Measurements from ENCODE around the gene SMIM3. TPM values are rescaled to one million over a fixed set of nuclear protein-coding genes. Genes with fewer than 3 reads are reported as not detected.

Gene SMIM3
- total and polyA plus RNA-seq, 2 donors = 10.2 to 37.1 TPM

DNA sequence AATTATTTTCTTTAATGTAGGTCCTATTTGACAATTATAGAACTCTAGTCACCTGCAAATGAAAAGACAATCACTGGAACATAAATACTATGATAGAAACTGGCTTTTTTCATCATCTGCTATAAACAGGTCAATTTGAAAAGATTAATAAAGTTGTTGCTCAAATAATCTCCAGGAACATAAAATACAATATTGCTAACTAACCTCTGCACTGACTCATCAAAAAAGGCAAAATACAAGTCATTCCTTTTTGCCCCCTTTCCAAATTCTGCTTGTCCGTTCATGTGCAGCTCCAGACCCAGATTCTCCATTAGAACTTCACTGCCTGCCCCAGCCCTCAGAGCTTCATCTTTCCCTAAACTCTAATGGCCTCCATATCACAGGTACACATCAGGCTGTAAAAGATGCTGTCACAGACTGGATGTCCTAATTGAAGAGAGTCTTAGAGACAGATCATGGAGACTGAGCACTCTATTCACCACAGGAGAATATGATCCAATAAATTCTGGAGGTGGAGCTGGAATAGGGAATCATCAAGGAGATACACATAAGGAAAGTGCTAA, 21.4 kb upstream of the SMIM3 start:
- DNase-seq (ENCODE audit: extremely low spot score) = no peak
- Histone ChIP-seq H3K4me3 (ENCODE audit: low read depth, low read length) (no peak overlapping the region), H3K27ac (ENCODE audit: low read depth) (no peak overlapping the region), H3K4me1 (ENCODE audit: insufficient read depth) (peaks cover 1% of the 10 kb centered on the region), H3K36me3 (ENCODE audit: insufficient read depth) (peaks cover 7% of the 10 kb centered on the region)
- WGBS = 72% methylated on average over 1 of the region's 1 CpG

DNA sequence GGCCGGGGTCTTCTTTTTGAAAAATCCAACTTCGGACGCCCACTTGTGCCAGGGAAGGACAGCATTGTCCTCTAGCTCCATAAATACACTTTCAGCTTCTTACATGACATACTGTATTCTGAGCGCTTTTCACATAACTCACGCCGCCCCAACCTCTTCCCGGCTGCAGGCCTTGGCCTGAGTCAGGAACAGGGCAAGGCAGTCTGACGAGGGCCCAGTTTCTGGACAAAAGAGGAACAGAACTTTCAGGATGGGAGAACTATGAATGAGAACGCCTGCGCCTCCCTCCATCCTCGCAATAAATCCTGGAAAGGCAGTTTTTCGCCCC, 20.4 kb upstream of the SMIM3 start:
- DNase-seq (ENCODE audit: extremely low spot score) = no peak
- Histone ChIP-seq H3K27ac (ENCODE audit: low read depth) (peak overlapping the region; percentile 73), H3K4me3 (ENCODE audit: low read depth, low read length) (peak overlapping the region; percentile 49), H3K36me3 (ENCODE audit: insufficient read depth) (peaks cover 7% of the 10 kb centered on the region), H3K4me1 (ENCODE audit: insufficient read depth) (peaks cover 1% of the 10 kb centered on the region)
- 3% methylated on average over 12 of the region's 12 CpGs for WGBS

DNA sequence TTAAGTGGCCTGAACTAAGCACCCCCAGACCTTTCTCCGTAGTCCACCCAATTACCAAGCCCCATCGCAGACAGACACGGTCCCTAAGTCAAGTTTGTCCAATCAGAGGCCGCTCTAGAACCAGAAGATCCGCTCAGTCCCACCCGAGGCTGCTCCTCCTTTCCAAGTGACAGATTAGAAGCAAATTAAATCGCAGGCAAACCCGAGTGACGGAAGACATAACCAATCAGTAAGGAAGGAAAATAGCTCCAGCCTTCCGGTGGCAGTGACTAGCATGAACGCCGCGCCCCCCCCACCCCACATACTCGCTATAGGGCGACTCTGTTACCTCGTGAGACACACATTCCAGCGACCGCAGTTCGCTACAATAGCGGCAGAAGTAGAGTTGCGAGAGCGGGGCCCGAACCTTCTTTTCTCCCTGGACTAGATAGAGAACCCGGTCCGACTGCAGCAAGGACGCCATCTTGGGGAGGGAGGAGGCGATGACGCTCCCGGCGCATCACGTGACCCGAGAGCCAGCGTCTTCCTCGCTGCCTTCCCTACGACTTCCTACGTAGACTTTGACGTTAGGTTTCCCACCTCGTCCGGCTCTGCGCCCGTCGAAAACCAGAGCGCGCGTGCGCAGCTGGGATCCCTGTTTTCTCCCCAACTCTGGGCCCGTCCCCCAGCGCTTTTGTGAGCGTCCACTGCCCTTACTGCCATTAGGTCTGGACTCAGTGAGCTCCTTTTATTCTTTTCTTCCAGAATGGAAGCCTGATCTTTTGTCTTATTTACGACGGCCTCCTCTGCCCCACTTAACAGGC, 19.8 kb upstream of the SMIM3 start, which contains the start of gene DCTN4:
DCTN4 (minus strand) TSS at position 487 of the 803 bp plus-strand sequence; CDS start at position 463, 24 bp downstream.
- 1% methylated on average over 51 of the region's 51 CpGs for WGBS
- H3K4me1 ChIP-seq (ENCODE audit: insufficient read depth) = peaks cover 1% of the 10 kb centered on the region
- H3K27ac ChIP-seq (ENCODE audit: low read depth) = peak within 1 kb of the TSS; percentile 96
- peaks cover 7% of the 10 kb centered on the region for H3K36me3 ChIP-seq (ENCODE audit: insufficient read depth)
- peak; percentile 99 for DNase-seq (ENCODE audit: extremely low spot score)
- H3K4me3 ChIP-seq (ENCODE audit: low read depth, low read length) = peak within 1 kb of the TSS; percentile 49

DNA sequence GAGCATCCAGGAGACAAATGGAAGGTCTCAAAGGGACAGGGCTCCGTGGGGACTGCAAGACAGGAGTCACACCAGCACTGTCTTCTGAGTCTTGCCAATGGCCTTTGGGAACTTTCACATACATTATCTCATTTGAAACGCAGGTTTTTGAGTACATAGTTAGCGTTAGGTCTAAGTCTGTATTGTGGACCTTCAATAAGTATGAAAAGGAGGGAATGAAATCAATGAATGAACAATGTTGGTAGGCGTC, 19.3 kb upstream of the SMIM3 start:
- Histone ChIP-seq H3K4me3 (ENCODE audit: low read depth, low read length) (peak overlapping the region; percentile 49), H3K4me1 (ENCODE audit: insufficient read depth) (no peaks in the 10 kb centered on the region), H3K27ac (ENCODE audit: low read depth) (peak overlapping the region; percentile 66), H3K36me3 (ENCODE audit: insufficient read depth) (peaks cover 7% of the 10 kb centered on the region)
- no peak for DNase-seq (ENCODE audit: extremely low spot score)
- 51% methylated on average over 4 of the region's 4 CpGs for WGBS

DNA sequence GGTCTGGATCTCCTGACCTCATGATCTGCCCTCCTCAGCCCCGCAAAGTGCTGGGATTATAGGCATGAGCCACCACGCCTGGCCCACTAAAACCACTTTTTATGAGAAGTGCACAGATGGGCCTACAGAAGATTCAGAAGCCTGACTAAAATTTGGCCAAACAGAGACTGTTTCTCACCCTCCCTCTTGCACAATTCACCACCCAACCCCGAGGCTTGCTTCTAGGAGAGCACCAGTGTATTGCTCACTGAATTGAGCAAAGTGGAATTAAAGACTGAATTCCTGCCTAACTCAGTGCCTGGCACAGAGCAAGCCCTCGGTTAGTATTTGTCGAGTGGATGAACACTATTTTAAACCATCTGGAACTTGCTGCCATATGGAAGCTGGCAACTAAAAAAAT, 16.3 kb upstream of the SMIM3 start:
- whole genome bisulfite sequencing = 89% methylated on average over 5 of the region's 5 CpGs
- Histone ChIP-seq H3K4me3 (ENCODE audit: low read depth, low read length) (no peak overlapping the region), H3K4me1 (ENCODE audit: insufficient read depth) (no peaks in the 10 kb centered on the region), H3K27ac (ENCODE audit: low read depth) (no peak overlapping the region), H3K36me3 (ENCODE audit: insufficient read depth) (no peaks in the 10 kb centered on the region)
- no peak for DNase-seq (ENCODE audit: extremely low spot score)

DNA sequence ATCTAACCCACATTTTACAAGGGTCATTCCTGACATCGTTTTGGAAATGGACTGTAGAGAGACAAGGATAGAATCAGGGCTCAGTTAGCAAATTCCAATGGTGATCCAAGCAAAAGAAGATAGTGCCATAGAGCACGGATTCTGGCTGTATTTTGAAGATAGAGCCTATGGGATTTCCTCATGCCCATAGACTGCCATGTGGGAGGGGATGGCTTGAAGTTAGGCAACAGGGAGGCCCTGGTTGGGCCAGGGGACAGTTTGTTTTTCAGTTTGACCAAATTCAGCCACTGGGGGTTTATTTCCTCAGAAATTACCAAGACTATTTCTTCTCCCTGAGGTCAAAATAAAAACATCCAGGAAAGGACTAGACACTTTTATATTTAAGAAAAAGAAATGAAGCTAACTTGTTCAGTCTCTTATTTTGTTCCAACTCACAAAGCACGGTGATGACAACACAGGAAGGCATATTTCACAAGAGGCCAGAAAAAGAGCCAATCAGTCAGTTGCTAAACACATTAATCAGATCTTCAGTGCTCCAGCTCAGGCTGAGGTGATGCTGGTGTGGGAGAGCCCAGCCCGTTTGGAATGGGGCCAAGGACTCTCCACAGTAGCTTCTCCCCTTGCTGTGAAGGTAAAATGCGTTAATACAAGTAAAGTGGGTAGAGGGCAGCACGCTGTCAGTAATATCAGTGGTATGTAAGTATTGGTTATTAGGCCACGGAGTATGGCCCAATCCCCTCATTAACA, 15.4 kb upstream of the SMIM3 start:
- Histone ChIP-seq H3K27ac (ENCODE audit: low read depth) (no peak overlapping the region), H3K4me1 (ENCODE audit: insufficient read depth) (no peaks in the 10 kb centered on the region), H3K36me3 (ENCODE audit: insufficient read depth) (no peaks in the 10 kb centered on the region), H3K4me3 (ENCODE audit: low read depth, low read length) (no peak overlapping the region)
- DNase-seq (ENCODE audit: extremely low spot score) = no peak
- WGBS = 43% methylated on average over 7 of the region's 7 CpGs

DNA sequence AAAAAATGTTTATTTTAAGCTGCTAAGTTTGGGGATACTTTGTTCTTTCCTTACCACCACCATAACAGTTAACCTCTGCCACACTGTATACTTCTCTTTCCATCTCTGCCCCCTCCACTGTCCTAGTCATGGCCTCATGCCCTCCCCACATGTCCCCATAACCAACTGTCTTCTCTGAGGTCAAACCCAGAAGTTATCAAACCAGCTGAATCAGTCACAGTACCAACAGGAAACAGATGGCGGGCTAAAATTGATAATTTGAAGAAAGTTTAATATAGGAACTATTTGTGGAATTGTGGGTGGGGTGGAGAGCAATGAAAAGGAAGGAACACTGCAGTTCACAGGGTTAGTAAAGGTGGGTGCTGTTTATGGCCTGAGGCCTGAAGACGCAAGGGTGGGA, 14.0 kb upstream of the SMIM3 start:
- H3K4me3 ChIP-seq (ENCODE audit: low read depth, low read length) = no peak overlapping the region
- DNase-seq (ENCODE audit: extremely low spot score) = no peak
- no peaks in the 10 kb centered on the region for H3K36me3 ChIP-seq (ENCODE audit: insufficient read depth)
- no peaks in the 10 kb centered on the region for H3K4me1 ChIP-seq (ENCODE audit: insufficient read depth)
- 86% methylated on average over 2 of the region's 2 CpGs for WGBS
- no peak overlapping the region for H3K27ac ChIP-seq (ENCODE audit: low read depth)

DNA sequence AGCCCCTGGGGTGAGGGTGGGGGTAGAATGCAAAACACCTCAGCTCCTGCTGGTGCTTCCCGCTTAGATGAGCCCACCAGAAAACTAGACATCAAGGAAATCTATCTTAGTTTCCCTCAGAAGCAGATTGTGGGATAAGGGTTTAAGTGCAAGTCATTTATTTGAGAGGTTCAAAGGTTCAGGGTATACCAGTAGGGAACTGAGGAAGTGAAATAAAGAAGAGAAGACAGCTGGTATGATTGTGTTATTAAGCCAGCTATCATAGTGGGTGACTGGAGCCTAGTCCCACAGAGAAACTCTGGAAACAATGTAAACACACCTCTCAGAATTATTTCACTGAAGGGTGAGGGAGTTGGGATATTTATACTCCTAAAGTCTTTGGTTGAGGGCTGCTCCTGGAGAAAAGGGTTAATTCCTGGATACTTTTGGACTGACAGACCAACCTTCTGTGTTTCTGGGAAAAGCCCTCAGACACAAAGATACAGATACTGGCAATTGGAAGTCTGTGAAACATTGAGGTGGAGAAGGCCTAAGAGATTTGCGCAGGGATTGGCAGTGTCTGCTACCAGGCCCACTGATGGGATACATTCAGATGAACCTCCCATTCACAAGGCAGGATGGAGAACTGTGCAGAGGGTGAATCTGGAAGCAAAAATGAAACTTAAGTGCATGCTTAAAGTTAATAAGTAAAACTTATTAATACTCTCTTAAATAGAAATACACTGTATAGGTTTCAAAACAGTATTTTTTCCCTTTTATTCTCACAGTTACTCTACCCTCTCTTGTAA, 13.4 kb upstream of the SMIM3 start:
- no peak overlapping the region for H3K27ac ChIP-seq (ENCODE audit: low read depth)
- H3K4me3 ChIP-seq (ENCODE audit: low read depth, low read length) = no peak overlapping the region
- no peak for DNase-seq (ENCODE audit: extremely low spot score)
- H3K4me1 ChIP-seq (ENCODE audit: insufficient read depth) = no peaks in the 10 kb centered on the region
- H3K36me3 ChIP-seq (ENCODE audit: insufficient read depth) = no peaks in the 10 kb centered on the region
- WGBS = 78% methylated on average over 2 of the region's 2 CpGs

DNA sequence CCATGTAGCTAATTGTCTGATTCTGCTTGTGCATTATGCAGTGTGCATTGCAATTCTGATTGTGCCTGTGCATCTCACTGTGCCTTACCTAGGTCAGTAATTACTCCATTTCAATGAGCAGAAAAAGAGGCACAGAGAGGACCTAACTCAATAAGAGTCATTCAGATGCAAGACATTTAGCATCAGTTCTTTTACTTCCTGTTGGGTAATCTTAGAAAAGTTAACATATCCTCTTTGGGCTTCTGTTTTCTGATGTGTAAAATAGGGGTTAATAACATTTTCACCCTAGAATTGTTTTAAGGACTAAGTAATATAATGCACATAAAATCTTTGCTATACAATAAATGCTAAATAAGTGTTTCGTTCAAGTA, 12.8 kb upstream of the SMIM3 start:
- Histone ChIP-seq H3K36me3 (ENCODE audit: insufficient read depth) (no peaks in the 10 kb centered on the region), H3K27ac (ENCODE audit: low read depth) (no peak overlapping the region), H3K4me1 (ENCODE audit: insufficient read depth) (no peaks in the 10 kb centered on the region), H3K4me3 (ENCODE audit: low read depth, low read length) (no peak overlapping the region)
- WGBS = 83% methylated on average over 1 of the region's 1 CpG
- no peak for DNase-seq (ENCODE audit: extremely low spot score)

DNA sequence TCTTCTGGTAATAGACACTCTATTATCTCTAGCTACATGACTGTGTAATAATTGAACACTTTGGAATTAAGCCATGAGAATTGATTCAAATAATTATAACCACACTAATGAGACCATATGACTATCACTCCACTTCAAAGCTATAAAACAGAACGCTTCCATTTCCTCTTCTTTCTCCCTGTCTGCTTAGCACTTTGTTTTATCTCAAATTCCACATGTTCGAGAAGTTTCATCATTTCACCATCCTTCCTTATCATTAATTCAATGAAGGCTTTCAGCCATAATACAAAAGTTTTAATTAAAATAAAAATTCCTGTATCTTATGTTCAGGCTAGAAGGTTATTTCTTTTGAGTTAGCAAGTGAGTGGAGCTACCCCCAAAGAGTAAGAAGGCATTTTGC, 12.3 kb upstream of the SMIM3 start:
- Histone ChIP-seq H3K4me1 (ENCODE audit: insufficient read depth) (no peaks in the 10 kb centered on the region), H3K36me3 (ENCODE audit: insufficient read depth) (no peaks in the 10 kb centered on the region), H3K4me3 (ENCODE audit: low read depth, low read length) (no peak overlapping the region), H3K27ac (ENCODE audit: low read depth) (no peak overlapping the region)
- WGBS = 63% methylated on average over 2 of the region's 2 CpGs
- no peak for DNase-seq (ENCODE audit: extremely low spot score)

DNA sequence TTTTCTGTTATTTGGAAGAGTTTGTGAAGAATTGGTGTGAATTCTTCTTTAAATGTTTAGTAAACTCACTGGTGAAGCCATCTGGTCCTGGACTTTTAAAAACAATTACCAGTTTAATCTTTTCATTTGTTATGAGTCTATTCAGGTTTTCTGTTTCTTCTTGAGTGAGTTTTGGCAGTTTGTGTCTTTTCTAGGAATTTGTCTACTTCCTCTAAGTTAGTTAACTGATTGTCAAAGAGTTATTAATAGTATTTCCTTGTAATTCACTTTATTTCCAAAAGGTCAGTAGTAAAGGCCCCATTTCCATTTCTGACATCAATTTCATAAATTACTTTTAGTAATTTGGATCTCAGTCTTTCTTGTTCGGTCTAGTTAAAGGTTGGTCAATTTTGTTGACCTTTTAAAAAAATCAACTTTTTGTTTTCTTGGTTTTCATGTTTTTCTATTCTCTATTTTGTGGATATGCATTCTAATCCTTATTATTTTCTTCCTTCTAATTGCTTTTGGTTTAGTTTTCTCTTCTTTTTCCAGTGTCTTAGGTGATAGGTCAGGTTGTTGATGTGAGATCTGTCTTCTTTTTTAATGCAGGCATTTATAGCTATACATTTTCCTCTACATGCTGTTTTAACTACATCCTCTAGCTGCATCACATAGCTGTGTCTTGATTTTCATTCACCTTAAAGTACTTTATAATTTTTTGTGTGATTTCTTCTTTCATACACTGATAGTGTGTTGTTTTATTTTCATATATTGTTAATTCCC, 7.3 kb upstream of the SMIM3 start:
- Histone ChIP-seq H3K36me3 (ENCODE audit: insufficient read depth) (no peaks in the 10 kb centered on the region), H3K4me3 (ENCODE audit: low read depth, low read length) (no peak overlapping the region), H3K4me1 (ENCODE audit: insufficient read depth) (no peaks in the 10 kb centered on the region), H3K27ac (ENCODE audit: low read depth) (no peak overlapping the region)
- 76% methylated on average over 1 of the region's 1 CpG for WGBS
- DNase-seq (ENCODE audit: extremely low spot score) = no peak

DNA sequence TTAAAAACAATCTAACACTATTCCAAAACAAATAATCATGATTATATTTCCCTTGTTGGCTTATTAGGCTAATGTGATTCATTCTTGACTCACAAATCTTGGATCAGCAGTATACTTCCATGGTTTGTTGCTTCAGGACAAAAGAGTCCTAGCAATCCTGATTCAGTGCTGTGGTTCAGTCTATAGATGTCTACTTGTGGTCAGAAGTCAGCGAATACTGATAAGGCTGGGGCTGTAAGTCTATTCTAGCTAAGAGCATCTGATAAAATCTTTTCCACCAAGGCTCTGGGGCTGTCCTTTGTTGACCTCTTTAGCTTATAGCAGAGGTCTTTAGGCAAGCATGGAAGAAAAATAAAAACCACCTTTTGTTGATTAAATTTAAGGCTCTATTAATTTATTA, 4.4 kb upstream of the SMIM3 start:
- 60% methylated on average over 1 of the region's 1 CpG for WGBS
- DNase-seq (ENCODE audit: extremely low spot score) = no peak
- no peaks in the 10 kb centered on the region for H3K4me1 ChIP-seq (ENCODE audit: insufficient read depth)
- H3K4me3 ChIP-seq (ENCODE audit: low read depth, low read length) = no peak overlapping the region
- H3K27ac ChIP-seq (ENCODE audit: low read depth) = no peak overlapping the region
- H3K36me3 ChIP-seq (ENCODE audit: insufficient read depth) = no peaks in the 10 kb centered on the region

DNA sequence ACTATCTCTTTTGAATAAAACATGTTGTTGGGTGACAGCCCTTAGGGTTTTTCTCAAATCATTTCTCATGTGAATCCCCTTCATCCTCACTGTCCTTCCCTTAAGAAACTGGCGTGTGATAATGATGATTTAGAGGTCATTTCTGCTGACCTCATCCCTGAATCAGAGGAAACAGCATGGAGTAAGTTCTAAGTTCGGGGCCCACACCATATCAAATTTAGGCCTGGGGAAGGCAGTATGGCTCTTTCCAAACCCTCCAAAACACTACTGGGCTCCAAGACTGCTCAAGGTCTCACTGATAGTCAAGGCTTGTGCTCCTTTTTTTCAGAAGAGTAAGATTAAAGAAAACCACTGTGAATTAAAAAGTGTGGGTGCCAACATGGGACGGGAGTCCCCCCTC, 872 bp upstream of the SMIM3 start:
- Histone ChIP-seq H3K36me3 (ENCODE audit: insufficient read depth) (no peaks in the 10 kb centered on the region), H3K4me3 (ENCODE audit: low read depth, low read length) (peak overlapping the region; percentile 75), H3K4me1 (ENCODE audit: insufficient read depth) (no peaks in the 10 kb centered on the region), H3K27ac (ENCODE audit: low read depth) (peak overlapping the region; percentile 88)
- no peak for DNase-seq (ENCODE audit: extremely low spot score)
- 50% methylated on average over 3 of the region's 3 CpGs for WGBS
